Neural cell (in vitro differentiated cells): ENCODE results near the gene RNF225. TPM values are rescaled to one million over a fixed set of nuclear protein-coding genes. Genes with fewer than 3 reads are reported as not detected.

Experiments
- H2AFZ ChIP-seq: fragments of 200-600, 300-800 bp; sonication (generic), shearing (Covaris generic); 2 replicates; pipeline ENCODE4 v1.6.0; 2014; ENCODE audit warnings: low read depth, mild to moderate bottlenecking, antibody characterized with exemption, low read length, moderate library complexity
- H3F3A ChIP-seq: fragments of 200-600 bp; shearing (Covaris generic); 2 replicates; pipeline ENCODE4 v1.6.1; 2016; ENCODE audit warnings: mild to moderate bottlenecking, moderate library complexity, mixed read lengths, antibody characterized with exemption, low read length; ENCODE audit not compliant: insufficient read depth, poor library complexity, severe bottlenecking
- H3K27ac ChIP-seq: fragments of 200-600, 300-800 bp; sonication (generic), shearing (Covaris generic); 2 replicates; pipeline ENCODE4 v1.5.1; 2014; ENCODE audit warnings: mild to moderate bottlenecking, low read length, moderate library complexity
- H3K27me3 ChIP-seq: fragments of 300-800, 200-600 bp; sonication (generic), shearing (Covaris generic); 2 replicates; pipeline ENCODE4 v1.6.0; 2014; ENCODE audit warnings: mild to moderate bottlenecking, low read depth, low read length, moderate library complexity; ENCODE audit not compliant: insufficient read depth
- H3K36me3 ChIP-seq: fragments of 300-800, 200-600 bp; sonication (generic), shearing (Covaris generic); 2 replicates; pipeline ENCODE4 v1.5.1; 2014; ENCODE audit warnings: mild to moderate bottlenecking, antibody characterized with exemption, low read length, moderate library complexity; ENCODE audit not compliant: insufficient read depth
- H3K4me2 ChIP-seq: fragments of 300-800, 200-600 bp; sonication (generic), shearing (Covaris generic); 2 replicates; pipeline ENCODE4 v1.6.0; 2014; ENCODE audit warnings: mild to moderate bottlenecking, low read length
- H3K4me3 ChIP-seq: fragments of 300-800, 200-600 bp; sonication (generic), shearing (Covaris generic); 2 replicates; pipeline ENCODE4 v1.5.1; 2014; ENCODE audit warnings: mild to moderate bottlenecking, low read length, moderate library complexity
- H3K79me2 ChIP-seq: fragments of 200-600 bp; shearing (Covaris generic); replicated peaks from 2 replicates; pipeline ENCODE4 v1.6.0; 2014; ENCODE audit warnings: mild to moderate bottlenecking, low read length, moderate library complexity; ENCODE audit not compliant: insufficient read depth
- H3K9ac ChIP-seq: fragments of 300-800, 200-600 bp; sonication (generic), shearing (Covaris generic); 2 replicates; pipeline ENCODE4 v1.6.1; 2016; ENCODE audit warnings: mild to moderate bottlenecking, low read length, mixed read lengths
- H3K9me2 ChIP-seq: fragments of 200-600 bp; shearing (Covaris generic); 2 replicates; pipeline ENCODE4 v1.6.1; 2016; ENCODE audit warnings: mild to moderate bottlenecking, low read length, mixed read lengths; ENCODE audit not compliant: insufficient read depth
- H3K9me3 ChIP-seq: fragments of 200-600, 300-800 bp; sonication (generic), shearing (Covaris generic); 2 replicates; pipeline ENCODE4 v1.6.1; 2016; ENCODE audit warnings: mild to moderate bottlenecking, mixed run types, low read length, moderate library complexity, mixed read lengths
- H4K20me1 ChIP-seq: fragments of 200-600 bp; shearing (Covaris generic); 2 replicates; pipeline ENCODE4 v1.6.1; 2016; ENCODE audit warnings: mild to moderate bottlenecking, mixed run types; ENCODE audit not compliant: insufficient read depth
- EP300 ChIP-seq: fragments of 450-650 bp; conservative IDR thresholded peaks from 2 replicates; pipeline ENCODE4 v1.6.1; 2014; ENCODE audit warnings: antibody characterized with exemption, mild to moderate bottlenecking, moderate library complexity; ENCODE audit not compliant: poor library complexity, severe bottlenecking
- EZH2 ChIP-seq: fragments of 200-600, 300-800 bp; shearing (Covaris generic), sonication (generic); IDR thresholded peaks from 2 replicates; pipeline ENCODE4 v1.6.1; 2014; ENCODE audit warnings: antibody characterized with exemption, low read length, borderline replicate concordance, mild to moderate bottlenecking; ENCODE audit not compliant: insufficient read depth, poor library complexity, severe bottlenecking
- MXI1 ChIP-seq: fragments of 450-650 bp; conservative IDR thresholded peaks from 2 replicates; pipeline ENCODE4 v1.6.1; 2014; ENCODE audit warnings: antibody characterized with exemption, mild to moderate bottlenecking; ENCODE audit not compliant: poor library complexity, severe bottlenecking
- POLR2AphosphoS5 ChIP-seq: IDR thresholded peaks from 2 replicates; pipeline ENCODE4 v1.6.1; 2012
- RAD21 ChIP-seq: fragments of 450-650 bp; conservative IDR thresholded peaks from 2 replicates; pipeline ENCODE4 v1.6.1; 2014; ENCODE audit warnings: antibody characterized with exemption, mild to moderate bottlenecking, moderate library complexity
- SMC3 ChIP-seq: fragments of 450-650 bp; conservative IDR thresholded peaks from 2 replicates; pipeline ENCODE4 v1.6.1; 2014; ENCODE audit warnings: antibody characterized with exemption, mild to moderate bottlenecking, moderate library complexity; ENCODE audit not compliant: poor library complexity
- TAF1 ChIP-seq: IDR thresholded peaks from 2 replicates; pipeline ENCODE4 v1.6.1; 2012; ENCODE audit warnings: low read depth
- polyA plus RNA-seq: library from polyadenylated mRNA; depleted of rRNA; stranded (reverse); fragments of >200 nt; gene quantifications from 2 replicates; pipeline ENCODE4 v1.2.3, GENCODE V29; 2014
- TF ChIP-seq, protein P1 (sequence below): IDR thresholded peaks from 2 replicates; pipeline ENCODE4 v1.6.1; 2012; ENCODE audit warnings: borderline replicate concordance
- TF ChIP-seq, protein P2 (sequence below): fragments of 450-650 bp; IDR thresholded peaks from 2 replicates; pipeline ENCODE4 v1.5.1; 2014; ENCODE audit warnings: antibody characterized with exemption, mild to moderate bottlenecking, moderate library complexity; ENCODE audit not compliant: poor library complexity, severe bottlenecking

RNF225 gene
- polyA plus RNA-seq, 1 donor from 2014 or later, result not detected

DNA sequence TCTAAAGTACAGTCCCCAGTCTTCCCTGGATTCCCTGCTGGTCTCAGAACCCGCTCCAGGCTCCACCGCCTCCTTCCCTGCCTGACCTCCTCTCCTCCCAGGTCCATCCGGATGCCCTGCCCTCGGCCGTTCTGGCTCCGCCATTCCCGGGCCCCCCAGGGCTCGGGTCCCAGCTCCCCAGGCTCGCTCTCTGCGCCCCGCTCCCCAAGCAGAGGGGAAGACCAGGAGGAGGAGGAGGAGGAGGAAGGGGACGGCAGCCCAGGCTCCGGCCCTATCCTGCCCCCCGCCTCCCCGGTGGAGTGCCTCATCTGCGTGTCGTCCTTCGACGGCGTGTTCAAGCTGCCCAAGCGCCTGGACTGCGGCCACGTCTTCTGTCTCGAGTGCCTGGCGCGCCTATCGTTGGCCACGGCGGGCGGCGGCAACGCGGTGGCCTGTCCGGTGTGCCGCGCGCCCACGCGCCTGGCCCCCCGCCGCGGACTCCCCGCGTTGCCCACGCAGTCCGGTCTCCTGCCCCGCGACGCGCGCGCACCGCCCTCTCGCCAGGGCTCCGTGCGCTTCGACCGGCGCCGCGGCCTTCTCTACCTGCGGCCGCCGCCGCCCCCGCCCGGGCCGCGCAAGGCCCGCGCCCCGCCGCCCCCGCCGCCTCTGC is 647 bp downstream of the RNF225 start:
- no peaks in the 10 kb centered on the region for H4K20me1 ChIP-seq
- H3F3A ChIP-seq, result no peaks in the 10 kb centered on the region
- H3K79me2 ChIP-seq, result peaks cover 7% of the 10 kb centered on the region
- no peaks in the 10 kb centered on the region for H3K27me3 ChIP-seq
- no peaks in the 10 kb centered on the region for H3K36me3 ChIP-seq
- no peak overlapping the region for H3K4me3 ChIP-seq
- no peak overlapping the region for H3K27ac ChIP-seq
- H3K9ac ChIP-seq, result no peak overlapping the region
- no peak overlapping the region for H3K4me2 ChIP-seq
- no peaks in the 10 kb centered on the region for H3K9me2 ChIP-seq
- TF ChIP-seq EZH2 (no peak), POLR2AphosphoS5 (no peak), TAF1 (no peak), SMC3 (no peak), MXI1 (no peak), EP300 (no peak), RAD21 (no peak)
- TF ChIP-seq, protein P1, sequence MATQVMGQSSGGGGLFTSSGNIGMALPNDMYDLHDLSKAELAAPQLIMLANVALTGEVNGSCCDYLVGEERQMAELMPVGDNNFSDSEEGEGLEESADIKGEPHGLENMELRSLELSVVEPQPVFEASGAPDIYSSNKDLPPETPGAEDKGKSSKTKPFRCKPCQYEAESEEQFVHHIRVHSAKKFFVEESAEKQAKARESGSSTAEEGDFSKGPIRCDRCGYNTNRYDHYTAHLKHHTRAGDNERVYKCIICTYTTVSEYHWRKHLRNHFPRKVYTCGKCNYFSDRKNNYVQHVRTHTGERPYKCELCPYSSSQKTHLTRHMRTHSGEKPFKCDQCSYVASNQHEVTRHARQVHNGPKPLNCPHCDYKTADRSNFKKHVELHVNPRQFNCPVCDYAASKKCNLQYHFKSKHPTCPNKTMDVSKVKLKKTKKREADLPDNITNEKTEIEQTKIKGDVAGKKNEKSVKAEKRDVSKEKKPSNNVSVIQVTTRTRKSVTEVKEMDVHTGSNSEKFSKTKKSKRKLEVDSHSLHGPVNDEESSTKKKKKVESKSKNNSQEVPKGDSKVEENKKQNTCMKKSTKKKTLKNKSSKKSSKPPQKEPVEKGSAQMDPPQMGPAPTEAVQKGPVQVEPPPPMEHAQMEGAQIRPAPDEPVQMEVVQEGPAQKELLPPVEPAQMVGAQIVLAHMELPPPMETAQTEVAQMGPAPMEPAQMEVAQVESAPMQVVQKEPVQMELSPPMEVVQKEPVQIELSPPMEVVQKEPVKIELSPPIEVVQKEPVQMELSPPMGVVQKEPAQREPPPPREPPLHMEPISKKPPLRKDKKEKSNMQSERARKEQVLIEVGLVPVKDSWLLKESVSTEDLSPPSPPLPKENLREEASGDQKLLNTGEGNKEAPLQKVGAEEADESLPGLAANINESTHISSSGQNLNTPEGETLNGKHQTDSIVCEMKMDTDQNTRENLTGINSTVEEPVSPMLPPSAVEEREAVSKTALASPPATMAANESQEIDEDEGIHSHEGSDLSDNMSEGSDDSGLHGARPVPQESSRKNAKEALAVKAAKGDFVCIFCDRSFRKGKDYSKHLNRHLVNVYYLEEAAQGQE, result no peak
- TF ChIP-seq, protein P2, sequence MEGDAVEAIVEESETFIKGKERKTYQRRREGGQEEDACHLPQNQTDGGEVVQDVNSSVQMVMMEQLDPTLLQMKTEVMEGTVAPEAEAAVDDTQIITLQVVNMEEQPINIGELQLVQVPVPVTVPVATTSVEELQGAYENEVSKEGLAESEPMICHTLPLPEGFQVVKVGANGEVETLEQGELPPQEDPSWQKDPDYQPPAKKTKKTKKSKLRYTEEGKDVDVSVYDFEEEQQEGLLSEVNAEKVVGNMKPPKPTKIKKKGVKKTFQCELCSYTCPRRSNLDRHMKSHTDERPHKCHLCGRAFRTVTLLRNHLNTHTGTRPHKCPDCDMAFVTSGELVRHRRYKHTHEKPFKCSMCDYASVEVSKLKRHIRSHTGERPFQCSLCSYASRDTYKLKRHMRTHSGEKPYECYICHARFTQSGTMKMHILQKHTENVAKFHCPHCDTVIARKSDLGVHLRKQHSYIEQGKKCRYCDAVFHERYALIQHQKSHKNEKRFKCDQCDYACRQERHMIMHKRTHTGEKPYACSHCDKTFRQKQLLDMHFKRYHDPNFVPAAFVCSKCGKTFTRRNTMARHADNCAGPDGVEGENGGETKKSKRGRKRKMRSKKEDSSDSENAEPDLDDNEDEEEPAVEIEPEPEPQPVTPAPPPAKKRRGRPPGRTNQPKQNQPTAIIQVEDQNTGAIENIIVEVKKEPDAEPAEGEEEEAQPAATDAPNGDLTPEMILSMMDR, result no peak
- H2AFZ ChIP-seq, result no peak overlapping the region
- no peaks in the 10 kb centered on the region for H3K9me3 ChIP-seq

DNA sequence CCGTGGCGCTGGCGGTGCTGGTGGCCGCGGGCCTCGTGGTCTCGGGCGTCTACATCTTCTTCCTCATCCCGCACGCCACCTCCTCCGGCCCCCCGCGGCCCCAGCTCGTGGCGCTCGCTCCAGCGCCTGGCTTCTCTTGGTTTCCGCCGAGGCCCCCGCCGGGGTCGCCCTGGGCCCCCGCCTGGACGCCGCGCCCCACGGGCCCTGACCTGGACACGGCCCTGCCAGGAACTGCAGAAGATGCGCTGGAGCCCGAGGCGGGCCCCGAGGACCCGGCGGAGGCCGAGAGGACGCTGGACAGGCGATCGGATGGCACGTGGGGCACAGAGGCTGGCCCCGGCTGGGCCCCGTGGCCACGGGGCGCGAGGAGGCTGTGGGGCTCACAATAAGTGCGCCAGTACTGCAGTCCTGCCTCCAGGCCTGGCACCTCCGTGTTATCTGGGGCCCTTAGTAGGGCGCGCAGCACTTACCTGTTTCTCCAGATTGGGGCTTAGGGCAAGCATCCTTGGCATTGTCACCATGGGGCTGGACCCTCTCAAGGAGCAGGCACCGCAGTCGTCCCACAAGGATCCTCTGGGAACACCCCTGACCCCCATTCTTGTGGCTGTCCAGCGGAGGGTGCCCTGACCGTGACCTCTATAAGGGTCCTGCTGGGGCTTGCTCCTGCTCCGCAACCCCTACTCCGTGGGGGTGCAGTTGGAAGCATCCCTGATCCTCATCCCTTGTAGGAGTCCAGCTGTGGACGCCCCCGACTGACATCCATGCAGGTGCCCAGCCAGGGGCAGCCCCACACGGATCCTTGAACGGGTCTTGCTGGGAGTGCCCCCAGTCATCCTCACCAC is 1.5 kb downstream of the RNF225 start:
- TF ChIP-seq EP300 (no peak), TAF1 (no peak), MXI1 (no peak), POLR2AphosphoS5 (no peak), SMC3 (no peak)
- TF ChIP-seq, protein P1, result no peak
- Histone ChIP-seq H3K4me2 (no peak overlapping the region), H3F3A (no peaks in the 10 kb centered on the region), H3K79me2 (peaks cover 7% of the 10 kb centered on the region), H3K27ac (no peak overlapping the region), H3K36me3 (no peaks in the 10 kb centered on the region), H4K20me1 (no peaks in the 10 kb centered on the region), H3K9me3 (no peaks in the 10 kb centered on the region), H3K27me3 (no peaks in the 10 kb centered on the region), H3K4me3 (no peak overlapping the region), H3K9ac (no peak overlapping the region), H3K9me2 (no peaks in the 10 kb centered on the region), H2AFZ (no peak overlapping the region)
